ENCODE data around the gene LIX1.

LIX1 gene

GRCh38 chr5:97074859-97075489, 67.4 kb downstream of the LIX1 start:
- no peak for DNase-seq (ENCODE audit: low read depth in 2 of 2)

GRCh38 chr5:97073420-97073819, 69.0 kb downstream of the LIX1 start:
- no peak for DNase-seq (ENCODE audit: low read depth in 2 of 2)

- no peak for DNase-seq (ENCODE audit: low read depth in 2 of 2)
Measured at GRCh38 chr5:97072696-97073095, 69.7 kb downstream of the LIX1 start.

GRCh38 chr5:97071993-97072392, 70.4 kb downstream of the LIX1 start:
- DNase-seq (ENCODE audit: low read depth in 2 of 2): no peak

GRCh38 chr5:97071101-97071500, 71.3 kb downstream of the LIX1 start:
- no peak for DNase-seq (ENCODE audit: low read depth in 2 of 2)

- DNase-seq (ENCODE audit: low read depth in 2 of 2): no peak
Measured at GRCh38 chr5:97070234-97070633, 72.2 kb downstream of the LIX1 start.

GRCh38 chr5:97067296-97067850, 75.0 kb downstream of the LIX1 start:
- DNase-seq (ENCODE audit: low read depth in 2 of 2): no peak

- no peak for DNase-seq (ENCODE audit: low read depth in 2 of 2)
Measured at GRCh38 chr5:97065475-97065874, 76.9 kb downstream of the LIX1 start.

- DNase-seq (ENCODE audit: low read depth in 2 of 2): no peak
Measured at GRCh38 chr5:97063251-97063650, 79.2 kb downstream of the LIX1 start.

GRCh38 chr5:97062046-97062445, 80.4 kb downstream of the LIX1 start:
- no peak for DNase-seq (ENCODE audit: low read depth in 2 of 2)

GRCh38 chr5:97056263-97056662, 86.1 kb downstream of the LIX1 start:
- no peak for DNase-seq (ENCODE audit: low read depth in 2 of 2)

- no peak for DNase-seq (ENCODE audit: low read depth in 2 of 2)
Measured at GRCh38 chr5:97049175-97049574, 93.2 kb downstream of the LIX1 start.

GRCh38 chr5:97047076-97047475, 95.3 kb downstream of the LIX1 start:
- DNase-seq (ENCODE audit: low read depth in 2 of 2): no peak

- DNase-seq (ENCODE audit: low read depth in 2 of 2): no peak
Measured at GRCh38 chr5:97046270-97046982, 96.0 kb downstream of the LIX1 start.

GRCh38 chr5:97044052-97044451, 98.4 kb downstream of the LIX1 start:
- DNase-seq (ENCODE audit: low read depth in 2 of 2): no peak

- DNase-seq (ENCODE audit: low read depth in 2 of 2): no peak
Measured at GRCh38 chr5:97043511-97043910, 98.9 kb downstream of the LIX1 start.

GRCh38 chr5:97042996-97043395, 99.4 kb downstream of the LIX1 start:
- no peak for DNase-seq (ENCODE audit: low read depth in 2 of 2)
